ENCODE measurements around the gene NUDT3.
"Not testable (repeated sequence)": the region's sequence is repeated elsewhere in the genome, so short reads cannot be mapped to it uniquely, and the experiment has no call there.

The NUDT3 gene

GRCh38 chr6:34392497-34393190, at the start of gene NUDT3:
NUDT3 (minus strand) TSS chr6:34392669; CDS start chr6:34392362, 307 bp downstream.
- DNase-seq = peak; percentile 90

- DNase-seq = no peak
These were observed 49.1 kb upstream of the NUDT3 start for GRCh38 chr6:34441526-34441925.

- DNase-seq = no peak
These were observed 47.0 kb upstream of the NUDT3 start for GRCh38 chr6:34439442-34439841.

- DNase-seq = no peak
These were observed 46.2 kb upstream of the NUDT3 start for GRCh38 chr6:34438705-34439104.

DNA sequence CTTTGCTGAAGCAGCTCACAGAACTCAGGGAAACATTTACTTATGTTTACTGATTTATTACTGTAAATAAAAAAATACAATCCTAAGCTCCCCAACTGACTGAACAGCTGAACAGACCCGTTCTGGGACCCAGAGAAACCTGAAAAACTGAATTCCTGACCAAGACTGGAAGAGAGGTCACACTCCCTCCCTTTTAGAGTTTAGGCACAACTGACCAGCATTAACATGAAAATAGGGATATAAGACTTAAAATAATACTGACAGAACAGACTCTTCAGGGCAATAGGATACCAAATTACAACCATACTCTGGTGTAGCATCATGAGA, 45.1 kb upstream of the NUDT3 start:
- DNase-seq = no peak

DNA sequence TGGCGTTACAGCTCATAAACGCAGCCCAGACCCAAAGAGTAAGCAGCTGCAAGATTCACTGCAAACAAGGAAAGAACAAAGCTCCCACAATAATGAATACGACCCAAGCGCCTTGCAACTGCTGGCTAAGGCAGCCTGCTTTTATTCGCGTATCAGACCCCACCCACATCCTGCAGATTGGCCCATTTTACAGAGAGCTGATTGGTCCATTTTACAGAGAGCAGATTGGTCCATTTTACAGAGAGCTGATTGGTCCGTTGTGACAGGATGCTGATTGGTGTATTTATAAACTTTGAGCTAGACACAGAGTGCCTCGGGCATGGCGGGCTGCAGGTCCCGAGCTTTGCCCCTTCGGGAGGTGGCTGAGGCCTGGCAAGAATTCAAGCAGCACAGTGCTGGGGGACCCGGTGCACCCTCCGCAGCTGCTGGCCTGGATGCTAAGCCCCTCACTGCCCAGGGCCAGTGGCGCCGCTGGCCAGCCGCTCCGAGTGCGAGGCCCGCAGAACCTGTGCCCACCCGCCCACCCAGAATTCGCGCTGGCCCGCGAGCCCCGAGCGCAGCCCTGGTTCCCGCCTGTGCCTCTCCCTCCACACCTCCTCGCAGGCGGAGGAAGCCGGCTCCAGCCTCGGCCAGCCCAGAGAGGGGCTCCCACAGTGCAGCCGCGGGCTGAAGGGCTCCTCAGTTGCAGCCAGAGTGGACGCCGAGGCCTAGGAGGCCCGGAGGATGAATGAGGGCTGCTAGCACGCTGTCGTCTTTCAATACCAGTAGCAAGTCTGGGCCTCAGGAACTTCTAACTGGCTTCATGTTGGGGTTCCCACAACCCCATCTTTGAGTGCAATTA, 44.6 kb upstream of the NUDT3 start:
- no peak for DNase-seq

- DNase-seq = no peak
These were observed 43.4 kb upstream of the NUDT3 start for GRCh38 chr6:34435916-34436315.

GRCh38 chr6:34425498-34426410, 33.3 kb upstream of the NUDT3 start, which contains the start of gene RPS10:
RPS10 (minus strand) TSS chr6:34426069; CDS start chr6:34425221, 848 bp downstream.
- DNase-seq = peak; percentile 92

DNA sequence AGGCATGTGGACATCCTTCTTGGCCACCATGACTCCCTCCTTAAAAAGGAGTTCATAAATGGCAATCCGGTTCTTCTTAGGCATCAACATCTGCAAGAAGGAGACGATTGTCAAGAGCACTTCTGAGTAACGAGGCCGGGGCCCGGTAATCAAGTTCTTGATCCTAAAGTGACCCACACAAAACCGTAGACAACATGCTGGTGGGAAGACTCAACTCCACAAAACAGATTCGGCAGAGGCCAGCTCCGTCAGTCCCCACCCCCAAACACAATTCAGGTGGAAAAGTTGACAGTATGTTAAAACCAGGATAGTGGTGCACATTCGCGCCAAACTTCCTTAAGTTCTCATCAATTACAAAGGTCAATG, 32.6 kb upstream of the NUDT3 start:
- no peak for DNase-seq

GRCh38 chr6:34424200-34425131, 32.0 kb upstream of the NUDT3 start:
- no peak for DNase-seq

DNA sequence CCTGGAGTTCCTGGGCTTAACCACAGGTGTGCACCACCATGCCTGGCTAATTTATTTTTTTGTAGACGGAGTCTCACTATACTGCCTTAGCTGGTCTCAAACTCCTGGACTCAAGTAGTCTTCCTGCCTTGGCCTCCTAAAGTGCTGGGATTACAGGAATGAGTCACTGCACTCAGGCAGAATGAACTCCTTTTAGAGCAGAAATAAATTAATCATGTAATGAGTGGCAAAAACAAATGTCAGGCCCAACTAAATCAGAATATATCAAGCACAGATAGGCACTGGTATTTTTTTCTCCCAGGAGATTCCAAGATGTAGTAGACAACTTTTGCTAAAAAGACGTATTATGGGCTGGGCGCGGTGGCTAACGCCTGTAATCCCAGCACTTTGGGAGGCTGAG, 30.8 kb upstream of the NUDT3 start:
- DNase-seq = no peak

GRCh38 chr6:34418367-34418766, 25.9 kb upstream of the NUDT3 start:
- DNase-seq = no peak

DNA sequence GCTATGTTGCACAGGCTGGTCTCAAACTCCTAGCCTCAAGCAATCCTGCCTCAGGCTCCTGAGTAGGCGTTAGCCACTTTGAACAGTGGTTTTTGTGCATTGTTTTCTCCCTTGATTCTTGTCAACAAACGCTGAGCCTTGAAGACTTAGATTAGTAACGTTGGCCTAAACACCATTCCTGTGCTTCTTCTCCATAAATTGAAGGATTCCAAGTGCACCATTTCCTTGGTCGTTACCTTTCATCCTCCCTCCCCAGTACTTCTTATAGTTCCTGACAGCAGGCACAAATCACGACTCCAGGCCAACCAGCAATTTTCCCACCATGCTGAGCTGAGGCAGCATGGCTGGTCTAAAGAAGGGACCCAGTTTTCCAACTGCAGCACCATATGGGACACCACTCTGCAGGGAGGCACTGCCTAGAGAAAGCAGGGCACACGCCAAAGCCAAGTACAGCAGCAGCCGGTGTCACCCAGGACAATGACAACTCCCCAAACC, 24.5 kb upstream of the NUDT3 start:
- DNase-seq = no peak

GRCh38 chr6:34414999-34415858, 22.8 kb upstream of the NUDT3 start:
- no peak for DNase-seq

GRCh38 chr6:34412643-34413214, 20.3 kb upstream of the NUDT3 start:
- DNase-seq = no peak

- DNase-seq = no peak
These were observed 19.5 kb upstream of the NUDT3 start for GRCh38 chr6:34412016-34412415.

GRCh38 chr6:34407915-34408314, 15.4 kb upstream of the NUDT3 start:
- DNase-seq = not testable (repeated sequence)

DNA sequence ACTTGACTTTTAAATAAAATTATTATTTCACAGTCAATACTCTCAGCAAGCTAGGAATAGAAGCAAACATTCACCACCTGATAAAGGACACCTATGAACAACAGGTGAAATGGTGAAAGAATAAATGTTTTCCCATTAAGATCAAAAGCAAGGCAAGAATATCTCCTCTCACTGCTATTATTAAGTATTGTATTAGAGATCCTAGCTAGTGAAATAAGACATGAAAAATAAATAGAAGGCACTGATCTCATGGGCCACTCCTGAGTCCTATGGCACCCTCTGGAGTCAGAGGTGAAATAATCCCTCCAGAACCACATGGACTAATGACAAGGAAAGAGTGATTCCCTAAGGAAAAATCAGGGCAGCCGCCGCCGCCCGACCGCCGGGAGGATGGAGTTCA, 4.0 kb upstream of the NUDT3 start:
- no peak for DNase-seq

- DNase-seq = no peak
These were observed 1.5 kb upstream of the NUDT3 start for GRCh38 chr6:34393966-34394305.

DNA sequence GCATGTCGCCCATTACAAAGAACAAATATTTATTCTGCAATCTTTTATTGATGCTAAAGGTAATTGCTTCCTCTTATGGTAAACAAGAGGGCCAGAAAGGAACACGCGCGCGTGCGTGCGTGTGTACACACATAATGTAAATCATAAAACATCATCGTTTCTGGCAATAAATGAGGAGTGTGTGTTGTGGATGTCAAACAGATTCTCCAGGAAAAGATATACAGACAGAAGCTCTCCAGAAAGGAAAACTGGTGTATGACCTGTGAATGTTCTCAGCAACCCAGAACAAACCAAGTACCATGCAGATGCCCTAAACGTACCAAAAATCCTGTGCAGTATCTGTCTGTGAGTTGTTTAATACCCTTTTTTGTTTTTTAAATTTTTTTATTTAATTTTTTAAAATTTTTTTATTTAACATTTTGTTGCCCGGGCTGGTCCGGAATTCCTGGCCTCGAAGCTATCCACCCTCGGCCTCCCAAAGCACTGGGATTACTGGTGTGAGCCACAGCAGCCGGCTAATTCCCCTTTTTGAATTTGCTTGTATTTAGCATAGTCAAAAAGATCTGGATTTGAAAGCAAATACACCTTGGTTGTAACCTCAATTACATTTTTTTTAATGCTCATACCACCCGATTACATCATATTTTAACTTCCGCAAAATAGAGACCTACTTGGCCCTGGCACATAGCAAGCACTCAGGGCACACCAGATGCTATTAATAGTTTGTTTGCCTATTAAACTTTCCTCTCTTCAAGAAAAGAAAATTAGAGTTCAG, 909 bp upstream of the NUDT3 start:
- peak; percentile 45 for DNase-seq

Data from NCI-H774 (cell line).